GM19099 (cell line): ENCODE results near the gene MTCL3.

Experiments used
- POLR2A ChIP-seq: IDR thresholded peaks from 3 replicates; pipeline ENCODE4 v1.6.1; 2011; ENCODE audit warnings: low read depth; ENCODE audit not compliant: insufficient read length; ENCODE audit errors: extremely low read depth

The MTCL3 gene

GRCh38 chr6:127434651-127435050, 84.5 kb downstream of the MTCL3 start:
- TF ChIP-seq POLR2A: no peak

- TF ChIP-seq POLR2A: no peak
Observed at GRCh38 chr6:127423921-127424320, 95.2 kb downstream of the MTCL3 start.
